Measurements from ENCODE around the gene PTPN22.
"Not testable (repeated sequence)": the region's sequence is repeated elsewhere in the genome, so short reads cannot be mapped to it uniquely, and the experiment has no call there.

The PTPN22 gene

DNA sequence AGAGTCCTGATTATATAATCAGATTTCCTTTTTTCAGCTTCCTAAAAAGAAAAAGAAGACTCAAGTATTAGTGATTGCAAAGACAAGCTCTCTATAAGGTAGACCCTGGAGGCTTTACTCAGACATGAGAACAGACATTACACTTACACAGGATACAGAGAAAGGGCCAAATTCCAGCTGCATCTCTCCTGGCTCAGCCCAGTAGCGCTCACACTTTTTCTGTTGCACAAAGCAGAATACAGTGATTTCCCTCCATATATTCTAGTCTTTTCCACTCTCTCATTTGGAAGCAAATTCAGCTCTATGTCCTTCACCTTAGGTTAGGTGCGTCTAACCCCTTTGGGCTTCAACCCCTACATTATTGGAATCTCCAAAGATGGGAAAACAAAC is 15.1 kb downstream of the PTPN22 start:
- no peak overlapping the region for H3K27ac Mint-ChIP-seq (ENCODE audit: low read depth)
- ATAC-seq (replicated peaks; ENCODE audit: extremely low read depth, poor library complexity, severe bottlenecking) (no peak), DNase-seq (ENCODE audit: low spot score in 2 of 2) (no peak)
- H3K4me3 Mint-ChIP-seq = no peak overlapping the region
- peaks cover 58% of the 10 kb centered on the region for H3K36me3 Mint-ChIP-seq (ENCODE audit: insufficient read depth)
- no peaks in the 10 kb centered on the region for H3K9me3 Mint-ChIP-seq
- H3K27me3 Mint-ChIP-seq = no peaks in the 10 kb centered on the region
- peaks cover 25% of the 10 kb centered on the region for H3K4me1 Mint-ChIP-seq

DNA sequence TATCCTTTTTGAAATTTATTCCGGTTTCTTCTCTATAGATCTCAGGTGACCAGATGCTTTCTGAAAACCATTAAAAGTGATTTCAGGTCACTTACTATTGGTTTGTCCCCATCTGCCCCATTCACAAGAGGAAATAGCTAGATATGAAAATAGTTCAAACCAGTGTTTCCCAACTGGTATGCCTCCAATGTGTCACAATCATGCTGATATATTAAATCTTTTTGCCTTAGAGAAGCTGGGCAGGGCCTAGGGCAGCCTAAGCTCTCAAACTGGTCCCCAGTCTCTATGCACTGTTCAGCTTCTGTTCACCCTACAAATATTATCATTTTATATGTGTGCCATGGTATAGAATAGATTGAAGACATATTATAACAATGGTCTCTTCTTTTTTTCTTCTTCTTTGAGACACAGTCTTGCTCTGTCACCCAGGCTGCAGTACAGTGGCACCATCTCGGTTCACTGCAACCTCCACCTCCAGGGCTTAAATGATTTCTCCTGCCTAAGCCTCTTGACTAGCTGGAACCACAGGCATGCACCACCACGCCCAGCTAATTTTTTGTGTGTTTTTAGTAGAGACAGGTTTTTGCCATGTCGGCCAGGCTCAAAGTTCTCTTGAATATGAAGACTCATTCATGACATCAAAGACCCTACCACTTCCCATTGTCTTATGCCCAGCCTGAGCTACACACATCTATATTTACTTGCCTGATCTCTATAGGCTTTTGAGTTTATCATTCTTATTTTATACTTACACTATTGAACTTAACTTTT is 15.7 kb downstream of the PTPN22 start:
- no peaks in the 10 kb centered on the region for H3K9me3 Mint-ChIP-seq
- no peaks in the 10 kb centered on the region for H3K27me3 Mint-ChIP-seq
- ATAC-seq (replicated peaks; ENCODE audit: extremely low read depth, poor library complexity, severe bottlenecking) = no peak
- H3K36me3 Mint-ChIP-seq (ENCODE audit: insufficient read depth) = peaks cover 58% of the 10 kb centered on the region
- no peak overlapping the region for H3K4me3 Mint-ChIP-seq
- DNase-seq (ENCODE audit: low spot score in 2 of 2) = no peak
- no peak overlapping the region for H3K27ac Mint-ChIP-seq (ENCODE audit: low read depth)
- peaks cover 23% of the 10 kb centered on the region for H3K4me1 Mint-ChIP-seq

- Mint-ChIP-seq H3K4me3 (no peak overlapping the region), H3K4me1 (peaks cover 19% of the 10 kb centered on the region), H3K27ac (ENCODE audit: low read depth) (peak overlapping the region; percentile 68), H3K27me3 (no peaks in the 10 kb centered on the region), H3K9me3 (no peaks in the 10 kb centered on the region), H3K36me3 (ENCODE audit: insufficient read depth) (peaks cover 55% of the 10 kb centered on the region)
- no peak for ATAC-seq (replicated peaks; ENCODE audit: extremely low read depth, poor library complexity, severe bottlenecking)
- DNase-seq (ENCODE audit: low spot score in 2 of 2) = no peak
Measured at GRCh38 chr1:113854234-113854633, 17.3 kb downstream of the PTPN22 start.

DNA sequence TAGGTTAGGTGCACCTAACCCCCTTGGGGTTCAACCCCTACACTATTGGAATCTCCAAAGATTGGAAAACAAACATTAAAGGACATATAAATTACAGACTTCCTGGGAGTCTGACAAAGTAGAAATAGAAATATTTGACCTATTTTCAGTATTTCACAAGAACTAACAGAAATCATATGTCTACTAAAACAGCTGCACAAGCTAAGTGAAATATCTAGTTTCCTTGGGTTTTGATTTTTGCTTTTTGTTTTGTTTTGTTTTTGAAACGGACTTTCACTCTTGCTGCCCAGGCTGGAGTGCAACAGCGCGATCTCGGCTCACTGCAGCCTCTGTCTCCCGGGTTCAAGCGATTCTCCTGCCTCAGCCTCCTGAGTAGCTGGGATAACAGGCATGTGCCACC is 18.8 kb downstream of the PTPN22 start:
- not testable (repeated sequence) for H3K9me3 Mint-ChIP-seq; ATAC-seq (replicated peaks; ENCODE audit: extremely low read depth, poor library complexity, severe bottlenecking); H3K4me3 Mint-ChIP-seq; H3K27me3 Mint-ChIP-seq; DNase-seq (ENCODE audit: low spot score in 2 of 2); H3K27ac Mint-ChIP-seq (ENCODE audit: low read depth)
- peaks cover 51% of the 10 kb centered on the region for H3K36me3 Mint-ChIP-seq (ENCODE audit: insufficient read depth)
- H3K4me1 Mint-ChIP-seq = peaks cover 15% of the 10 kb centered on the region

- DNase-seq (ENCODE audit: low spot score in 2 of 2) = no peak
- peaks cover 15% of the 10 kb centered on the region for H3K4me1 Mint-ChIP-seq
- peak; percentile 84 for ATAC-seq (replicated peaks; ENCODE audit: extremely low read depth, poor library complexity, severe bottlenecking)
- peak overlapping the region; percentile 76 for H3K27ac Mint-ChIP-seq (ENCODE audit: low read depth)
- no peaks in the 10 kb centered on the region for H3K27me3 Mint-ChIP-seq
- H3K4me3 Mint-ChIP-seq = peak overlapping the region; percentile 9
- peaks cover 53% of the 10 kb centered on the region for H3K36me3 Mint-ChIP-seq (ENCODE audit: insufficient read depth)
- H3K9me3 Mint-ChIP-seq = no peaks in the 10 kb centered on the region
Measured at GRCh38 chr1:113850127-113850796, 21.2 kb downstream of the PTPN22 start.

GRCh38 chr1:113849072-113849471 is 22.4 kb downstream of the PTPN22 start:
- Mint-ChIP-seq H3K4me1 (peaks cover 15% of the 10 kb centered on the region), H3K4me3 (no peak overlapping the region), H3K36me3 (ENCODE audit: insufficient read depth) (peaks cover 48% of the 10 kb centered on the region), H3K27ac (ENCODE audit: low read depth) (no peak overlapping the region), H3K27me3 (no peaks in the 10 kb centered on the region), H3K9me3 (no peaks in the 10 kb centered on the region)
- ATAC-seq (replicated peaks; ENCODE audit: extremely low read depth, poor library complexity, severe bottlenecking) (no peak), DNase-seq (ENCODE audit: low spot score in 2 of 2) (no peak)

- ATAC-seq (replicated peaks; ENCODE audit: extremely low read depth, poor library complexity, severe bottlenecking) = no peak
Measured at GRCh38 chr1:113846391-113847035, 25.0 kb downstream of the PTPN22 start.

DNA sequence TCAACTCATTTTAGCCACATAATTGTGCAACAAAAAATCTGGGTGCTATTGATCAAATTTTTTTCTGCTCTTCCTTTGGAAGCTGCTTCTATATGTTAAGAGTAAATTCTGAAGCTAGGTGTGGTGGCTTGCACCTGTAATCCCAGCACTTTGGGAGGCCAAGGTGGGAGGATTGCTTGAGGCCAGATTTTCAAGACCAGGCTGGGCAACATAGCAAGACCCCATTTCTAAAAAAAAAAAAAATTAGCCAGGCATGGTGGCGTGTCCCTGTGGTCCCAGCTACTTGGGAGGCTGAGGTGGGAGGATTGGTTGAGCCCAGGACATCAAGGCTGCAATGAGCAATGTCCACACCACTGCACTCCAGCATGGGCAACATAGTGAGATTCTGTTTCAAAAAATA is 35.0 kb downstream of the PTPN22 start:
- H3K27ac Mint-ChIP-seq (ENCODE audit: low read depth) = no peak overlapping the region
- H3K4me1 Mint-ChIP-seq = no peaks in the 10 kb centered on the region
- ATAC-seq (replicated peaks; ENCODE audit: extremely low read depth, poor library complexity, severe bottlenecking) (no peak), DNase-seq (ENCODE audit: low spot score in 2 of 2) (no peak)
- H3K9me3 Mint-ChIP-seq = no peaks in the 10 kb centered on the region
- H3K27me3 Mint-ChIP-seq = no peaks in the 10 kb centered on the region
- H3K4me3 Mint-ChIP-seq = no peak overlapping the region
- peaks cover 54% of the 10 kb centered on the region for H3K36me3 Mint-ChIP-seq (ENCODE audit: insufficient read depth)

More at GRCh38 chr1:113846391-113847035, 25.0 kb downstream of the PTPN22 start:
- Mint-ChIP-seq H3K27me3 (no peaks in the 10 kb centered on the region), H3K4me3 (no peak overlapping the region), H3K4me1 (peaks cover 15% of the 10 kb centered on the region), H3K9me3 (no peaks in the 10 kb centered on the region), H3K27ac (ENCODE audit: low read depth) (peak overlapping the region; percentile 68), H3K36me3 (ENCODE audit: insufficient read depth) (peaks cover 47% of the 10 kb centered on the region)
- DNase-seq (ENCODE audit: low spot score in 2 of 2) = no peak

DNA sequence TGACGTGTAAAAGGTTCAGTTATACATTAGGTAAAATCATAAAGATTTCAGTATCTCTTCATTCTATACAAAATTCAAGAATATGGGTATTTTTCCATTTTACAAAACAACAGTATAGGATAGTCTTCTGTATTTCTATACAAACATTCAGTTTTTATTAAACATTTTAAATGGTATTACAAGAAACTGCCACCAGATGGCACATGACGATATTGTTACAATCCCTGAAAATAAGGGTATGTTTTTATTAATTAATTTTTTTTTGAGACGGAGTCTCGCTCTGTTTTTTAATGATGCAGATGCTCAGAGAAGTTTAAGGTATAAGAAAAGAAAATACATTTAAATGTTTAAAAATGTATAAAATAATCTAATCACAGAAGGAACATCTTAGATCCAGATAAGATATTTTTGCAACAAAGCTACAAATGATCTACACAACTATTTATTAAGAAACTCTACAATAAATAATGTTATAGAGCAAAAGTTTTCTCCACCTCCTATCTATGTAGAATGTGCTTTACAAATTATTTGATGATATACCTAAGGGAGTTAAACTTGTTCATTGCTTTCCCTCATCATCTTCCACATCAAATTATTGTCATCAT is 35.7 kb downstream of the PTPN22 start:
- H3K27me3 Mint-ChIP-seq = no peaks in the 10 kb centered on the region
- no peaks in the 10 kb centered on the region for H3K9me3 Mint-ChIP-seq
- peaks cover 52% of the 10 kb centered on the region for H3K36me3 Mint-ChIP-seq (ENCODE audit: insufficient read depth)
- H3K27ac Mint-ChIP-seq (ENCODE audit: low read depth) = no peak overlapping the region
- ATAC-seq (replicated peaks; ENCODE audit: extremely low read depth, poor library complexity, severe bottlenecking) = peak; percentile 24
- no peak for DNase-seq (ENCODE audit: low spot score in 2 of 2)
- H3K4me3 Mint-ChIP-seq = no peak overlapping the region
- H3K4me1 Mint-ChIP-seq = no peaks in the 10 kb centered on the region

DNA sequence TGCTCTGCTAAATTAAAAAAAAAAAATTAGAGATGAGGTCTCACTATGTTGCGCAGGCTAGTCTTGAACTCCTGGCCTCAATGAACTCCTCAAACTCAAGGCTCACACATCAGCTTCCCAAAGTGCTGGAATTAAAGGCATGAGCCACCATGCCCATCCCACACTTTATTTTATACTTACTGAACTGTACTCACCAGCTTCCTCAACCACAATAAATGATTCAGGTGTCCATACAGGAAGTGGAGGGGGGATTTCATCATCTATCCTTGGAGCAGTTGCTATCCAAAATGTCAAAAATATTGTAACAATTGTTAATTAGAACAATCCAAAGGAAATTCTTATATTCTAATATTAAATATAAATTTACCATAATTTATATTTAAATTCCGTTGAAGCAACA is 36.8 kb downstream of the PTPN22 start:
- peaks cover 43% of the 10 kb centered on the region for H3K36me3 Mint-ChIP-seq (ENCODE audit: insufficient read depth)
- H3K4me3 Mint-ChIP-seq = no peak overlapping the region

DNA sequence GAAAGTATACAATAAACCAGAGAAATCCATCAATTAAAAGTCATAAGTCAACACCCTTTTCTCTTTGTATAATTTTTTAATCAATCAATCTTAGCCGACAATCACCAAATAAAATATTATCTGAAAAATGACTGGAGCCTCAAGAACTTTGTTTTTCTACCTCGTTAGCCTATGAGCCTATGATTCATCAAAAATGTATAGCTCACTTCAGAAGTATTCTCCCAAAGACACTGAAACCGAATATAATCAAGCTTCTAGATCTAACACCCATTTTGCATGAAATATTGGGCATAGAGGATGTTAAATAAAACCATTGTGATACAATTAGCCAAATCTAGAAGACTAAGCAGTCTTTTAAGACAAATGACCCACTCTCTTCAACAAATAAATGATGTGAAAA is 41.5 kb downstream of the PTPN22 start:
- ATAC-seq (replicated peaks; ENCODE audit: extremely low read depth, poor library complexity, severe bottlenecking) = no peak
- no peak overlapping the region for H3K4me3 Mint-ChIP-seq
- DNase-seq (ENCODE audit: low spot score in 2 of 2) = no peak
- peaks cover 53% of the 10 kb centered on the region for H3K36me3 Mint-ChIP-seq (ENCODE audit: insufficient read depth)
- no peak overlapping the region for H3K27ac Mint-ChIP-seq (ENCODE audit: low read depth)
- no peaks in the 10 kb centered on the region for H3K4me1 Mint-ChIP-seq
- no peaks in the 10 kb centered on the region for H3K27me3 Mint-ChIP-seq
- no peaks in the 10 kb centered on the region for H3K9me3 Mint-ChIP-seq

More for the DNA sequence above, 36.8 kb downstream of the PTPN22 start:
- no peaks in the 10 kb centered on the region for H3K4me1 Mint-ChIP-seq
- ATAC-seq (replicated peaks; ENCODE audit: extremely low read depth, poor library complexity, severe bottlenecking) = no peak
- no peaks in the 10 kb centered on the region for H3K9me3 Mint-ChIP-seq
- no peak overlapping the region for H3K27ac Mint-ChIP-seq (ENCODE audit: low read depth)
- no peaks in the 10 kb centered on the region for H3K27me3 Mint-ChIP-seq
- no peak for DNase-seq (ENCODE audit: low spot score in 2 of 2)

- Mint-ChIP-seq H3K9me3 (no peaks in the 10 kb centered on the region), H3K4me3 (no peak overlapping the region), H3K27ac (ENCODE audit: low read depth) (peak overlapping the region; percentile 3), H3K27me3 (no peaks in the 10 kb centered on the region), H3K36me3 (ENCODE audit: insufficient read depth) (peaks cover 44% of the 10 kb centered on the region), H3K4me1 (no peaks in the 10 kb centered on the region)
- ATAC-seq (replicated peaks; ENCODE audit: extremely low read depth, poor library complexity, severe bottlenecking) = no peak
- DNase-seq (ENCODE audit: low spot score in 2 of 2) = no peak
Measured at GRCh38 chr1:113821916-113822315, 49.6 kb downstream of the PTPN22 start.
